ENCODE results near the gene PKN3.
"Not testable (repeated sequence)": the region's sequence is repeated elsewhere in the genome, so short reads cannot be mapped to it uniquely, and the experiment has no call there.

Gene PKN3

DNA sequence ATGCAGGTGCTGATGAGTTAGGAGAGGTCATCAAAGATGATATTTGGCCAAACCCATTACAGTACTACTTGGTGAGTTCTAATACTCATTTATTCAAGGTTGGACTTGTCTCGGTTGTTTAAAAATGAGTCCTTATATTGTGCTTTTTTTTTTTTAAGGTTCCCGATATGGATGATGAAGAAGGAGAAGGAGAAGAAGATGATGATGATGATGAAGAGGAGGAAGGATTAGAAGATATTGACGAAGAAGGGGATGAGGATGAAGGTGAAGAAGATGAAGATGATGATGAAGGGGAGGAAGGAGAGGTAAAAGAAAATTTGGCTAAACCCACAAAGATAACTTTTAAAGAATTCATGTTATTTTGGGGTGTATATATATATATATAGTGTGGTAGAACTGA lies 8.6 kb upstream of the PKN3 start:
- DNase-seq (ENCODE audit: low read depth): not testable (repeated sequence)

DNA sequence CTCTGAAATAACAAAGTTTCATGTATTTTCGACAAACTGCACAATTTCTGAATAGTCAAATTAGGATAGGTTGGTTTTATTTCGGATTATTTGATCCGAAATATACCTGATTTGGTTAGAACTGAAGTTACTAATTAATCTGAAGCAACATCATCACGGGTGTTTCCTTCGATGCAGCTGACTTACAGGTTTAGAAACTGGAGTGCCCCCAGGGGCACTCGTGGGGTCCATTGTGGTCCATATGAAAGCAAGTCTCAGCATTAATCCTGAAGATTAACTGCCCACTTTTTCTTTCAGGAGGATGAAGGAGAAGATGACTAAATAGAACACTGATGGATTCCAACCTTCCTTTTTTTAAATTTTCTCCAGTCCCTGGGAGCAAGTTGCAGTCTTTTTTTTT lies 8.0 kb upstream of the PKN3 start:
- DNase-seq (ENCODE audit: low read depth): no peak

DNA sequence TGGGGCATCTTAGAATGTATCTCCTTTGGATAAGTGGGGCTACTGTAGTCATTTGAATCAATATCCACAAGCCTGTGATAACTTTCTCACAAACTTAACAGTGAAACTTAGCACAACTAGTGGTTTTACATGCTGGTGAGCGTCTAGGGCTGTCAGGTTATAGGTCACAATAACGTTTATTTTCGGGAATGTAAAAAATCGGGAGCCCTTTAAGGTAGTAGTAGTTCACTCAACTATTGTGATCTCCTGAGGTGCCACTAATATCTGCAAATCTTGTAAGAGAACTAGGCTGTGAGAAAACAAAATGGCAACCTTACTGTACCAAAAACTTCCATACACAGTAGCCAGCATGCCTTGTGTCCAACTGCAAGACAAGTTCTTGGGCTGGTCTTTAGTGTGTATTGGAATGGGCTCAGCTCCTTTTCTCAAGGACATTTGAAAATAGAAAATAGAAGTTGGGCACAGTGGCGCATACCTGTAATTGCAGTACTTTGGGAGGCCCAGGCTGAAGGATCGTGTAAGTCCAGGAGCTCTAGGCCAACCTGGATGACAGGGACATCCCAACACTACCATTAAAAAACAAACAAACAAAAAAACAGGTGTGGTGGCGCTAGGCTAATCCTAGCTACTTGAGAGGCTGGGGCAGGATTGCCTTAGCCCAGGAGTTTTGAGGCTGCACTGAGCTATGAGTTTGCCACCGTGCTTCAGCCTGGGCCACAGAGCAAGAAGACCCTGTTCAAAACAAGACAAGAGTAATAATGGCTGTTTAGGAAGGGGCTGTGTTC lies 5.2 kb upstream of the PKN3 start:
- DNase-seq (ENCODE audit: low read depth): no peak

DNA sequence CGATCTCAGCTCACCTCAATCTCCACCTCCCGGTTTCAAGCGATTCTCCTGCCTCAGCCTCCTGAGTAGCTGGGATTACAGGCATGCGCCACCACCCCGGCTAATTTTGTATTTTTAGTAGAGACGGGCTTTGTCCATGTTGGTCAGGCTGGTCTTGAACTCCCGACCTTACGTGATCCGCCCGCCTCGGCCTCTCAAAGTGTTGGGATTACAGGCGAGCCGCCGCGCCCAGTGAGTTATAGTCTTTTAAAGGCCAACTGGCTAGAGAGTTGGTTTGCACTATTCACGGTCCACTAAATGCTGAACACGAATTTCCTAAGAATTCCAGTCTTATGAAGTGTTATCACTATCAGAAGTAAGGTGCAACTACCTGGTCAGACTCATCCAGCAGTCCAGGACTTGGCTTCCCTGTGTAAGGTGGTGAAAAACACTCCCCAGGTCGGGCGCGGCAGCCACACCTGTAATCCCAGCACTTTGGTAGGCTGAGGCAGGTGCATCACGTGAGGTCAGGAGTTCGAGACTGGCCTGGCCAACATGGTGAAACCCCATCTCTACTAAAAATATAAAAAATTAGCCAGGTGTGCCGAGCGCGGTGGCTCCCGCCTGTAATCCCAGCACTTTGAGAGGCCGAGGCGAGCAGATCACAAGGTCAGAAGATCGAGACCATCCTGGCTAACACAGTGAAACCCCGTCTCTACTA lies 3.1 kb upstream of the PKN3 start:
- DNase-seq (ENCODE audit: low read depth): not testable (repeated sequence)

DNA sequence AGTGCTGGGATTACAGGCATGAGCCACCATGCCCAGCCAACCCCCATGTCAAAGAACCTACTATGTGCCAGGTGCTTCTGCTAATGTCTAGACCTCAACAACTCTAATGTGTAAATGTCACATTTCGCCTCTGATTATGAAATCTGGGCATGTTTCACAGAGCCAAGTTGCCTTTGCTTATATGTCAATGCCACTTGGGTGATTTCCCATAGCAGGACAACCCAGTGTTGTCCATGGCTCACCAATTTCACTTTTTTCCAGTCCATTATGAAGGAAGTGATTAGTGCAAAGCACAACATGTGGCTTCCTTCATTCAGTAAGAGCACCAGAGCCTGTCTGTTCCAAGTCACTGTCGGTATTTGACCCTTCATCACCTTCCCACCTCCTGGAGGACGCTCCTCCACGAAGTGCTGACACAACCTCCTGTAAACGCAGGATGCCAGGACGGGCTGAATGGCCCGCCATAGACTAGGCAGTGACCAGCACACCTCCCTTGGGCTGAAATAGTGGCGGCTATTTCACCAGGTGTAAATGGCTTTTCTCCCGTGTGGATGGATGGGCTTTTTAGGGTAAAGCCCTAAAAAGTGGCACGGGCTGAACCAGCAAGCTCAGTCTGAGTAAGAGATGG lies 962 bp upstream of the PKN3 start:
- no peak for DNase-seq (ENCODE audit: low read depth)

DNA sequence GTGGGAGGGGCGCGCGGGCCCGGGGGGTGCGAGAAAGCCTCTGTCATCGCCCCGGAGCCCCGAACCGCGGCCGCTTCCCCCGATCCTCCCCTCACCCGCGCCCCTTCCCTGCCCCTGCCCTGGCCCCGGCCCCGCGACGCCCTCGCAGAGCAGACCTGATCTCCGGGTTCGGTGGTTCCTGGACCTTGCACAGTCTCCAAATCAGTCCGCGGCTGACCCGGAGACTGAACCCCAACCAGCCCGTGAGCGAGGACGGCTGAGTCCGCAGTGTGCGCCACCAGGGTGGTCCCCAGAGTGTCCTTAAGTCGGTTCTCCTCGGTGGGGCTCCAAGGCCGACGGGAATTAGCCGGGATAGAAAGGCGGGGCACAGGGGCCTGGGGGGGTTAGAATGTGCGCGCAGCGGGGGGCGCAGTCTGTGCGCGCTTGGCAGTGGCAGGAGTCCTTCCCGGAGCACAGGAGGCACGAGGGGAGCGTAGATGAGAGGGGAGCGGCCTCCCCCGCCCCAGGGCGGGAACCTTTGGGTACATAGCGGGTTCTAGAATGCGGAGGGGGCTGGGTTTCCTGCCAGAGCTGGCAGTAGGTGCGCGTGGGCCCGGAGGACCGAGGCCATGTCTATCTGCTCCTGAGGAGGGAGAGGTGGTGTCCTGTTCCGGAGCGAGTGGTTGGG lies 779 bp downstream of the PKN3 start:
- no peak for DNase-seq (ENCODE audit: low read depth)

DNA sequence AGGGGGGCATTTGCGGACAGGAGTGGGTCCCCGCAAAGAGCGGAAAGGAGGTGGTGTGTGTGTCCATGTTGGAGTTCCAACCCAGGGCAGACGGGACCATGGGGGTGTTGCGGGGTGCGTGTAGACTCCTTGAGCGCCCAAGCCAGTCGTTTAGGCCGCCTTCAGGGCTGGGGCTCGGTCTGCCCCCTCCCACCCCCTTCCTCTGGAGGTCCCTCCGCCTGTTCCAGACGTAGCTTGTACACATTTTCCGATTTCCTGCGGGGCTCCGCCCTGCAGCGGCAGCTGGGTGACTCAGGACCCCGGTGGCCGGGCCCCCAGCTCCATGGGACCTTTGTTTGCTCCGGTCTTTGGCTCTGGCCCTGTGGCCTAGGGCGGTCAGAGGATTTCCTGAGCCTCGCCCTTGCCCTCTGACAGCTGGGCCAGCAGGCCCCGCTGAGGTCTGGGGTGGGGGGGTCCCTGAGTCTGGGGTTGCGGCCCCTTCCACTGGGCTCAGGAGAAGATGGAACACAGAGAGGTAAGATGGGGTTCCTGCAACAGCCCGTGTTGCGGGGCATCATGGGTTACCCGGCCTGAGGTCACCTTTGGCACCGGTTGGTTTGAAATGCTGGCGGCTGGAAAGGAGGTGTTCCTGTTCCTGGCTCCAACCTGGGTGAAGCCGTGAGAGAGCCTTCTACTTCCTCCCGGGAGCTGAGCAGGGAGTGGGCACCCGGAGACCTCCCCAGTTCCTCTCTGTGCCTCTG lies 1.5 kb downstream of the PKN3 start:
- DNase-seq (ENCODE audit: low read depth): no peak

DNA sequence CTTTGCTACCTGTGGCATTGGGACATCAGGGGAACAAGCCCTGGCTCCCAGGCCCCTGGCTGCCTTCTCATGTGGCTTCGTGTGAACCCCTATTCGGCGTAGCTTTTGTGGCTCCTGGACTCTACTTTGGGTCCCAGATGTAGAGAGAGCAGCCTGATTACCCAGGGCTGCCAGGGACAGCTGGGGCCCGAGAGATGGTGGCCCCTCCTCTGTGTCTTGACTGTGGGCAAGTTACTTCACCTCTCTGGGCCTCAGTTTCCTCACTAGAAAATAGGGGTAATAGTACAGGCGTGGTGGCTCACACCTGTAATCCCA lies 2.0 kb downstream of the PKN3 start:
- DNase-seq (ENCODE audit: low read depth): no peak

DNA sequence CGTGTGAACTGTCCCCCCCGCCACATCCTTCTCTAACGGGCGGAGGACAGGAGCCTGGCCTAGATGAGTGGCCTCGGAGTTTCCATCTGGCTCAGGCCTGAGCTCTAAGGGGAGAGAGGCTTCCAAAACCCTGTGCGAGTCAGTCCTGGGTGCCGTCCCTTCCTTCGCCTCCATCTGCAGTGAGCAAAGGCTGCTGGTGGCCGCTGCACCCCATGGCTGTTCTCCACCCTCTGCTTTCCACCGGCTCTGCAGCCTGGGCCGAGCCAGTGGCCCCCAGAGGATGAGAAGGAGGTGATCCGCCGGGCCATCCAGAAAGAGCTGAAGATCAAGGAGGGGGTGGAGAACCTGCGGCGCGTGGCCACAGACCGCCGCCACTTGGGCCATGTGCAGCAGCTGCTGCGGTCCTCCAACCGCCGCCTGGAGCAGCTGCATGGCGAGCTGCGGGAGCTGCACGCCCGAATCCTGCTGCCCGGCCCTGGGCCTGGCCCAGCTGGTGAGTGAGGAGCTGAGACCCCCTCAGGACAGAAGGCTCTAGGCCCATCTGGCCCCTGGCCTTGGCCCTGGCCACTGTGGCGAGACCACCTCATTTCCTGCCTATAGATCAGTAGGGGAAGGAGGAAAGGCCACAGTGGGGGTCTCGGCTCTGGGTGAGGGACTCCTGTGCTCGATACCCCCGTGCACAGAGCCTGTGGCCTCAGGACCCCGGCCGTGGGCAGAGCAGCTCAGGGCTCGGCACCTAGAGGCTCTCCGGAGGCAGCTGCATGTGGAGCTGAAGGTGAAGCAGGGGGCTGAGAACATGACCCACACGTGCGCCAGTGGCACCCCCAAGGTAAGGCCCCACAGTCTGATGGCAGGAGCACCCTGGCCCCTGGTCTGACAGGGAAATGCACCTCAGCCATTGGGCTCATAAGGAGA lies 3.0 kb downstream of the PKN3 start:
- no peak for DNase-seq (ENCODE audit: low read depth)

DNA sequence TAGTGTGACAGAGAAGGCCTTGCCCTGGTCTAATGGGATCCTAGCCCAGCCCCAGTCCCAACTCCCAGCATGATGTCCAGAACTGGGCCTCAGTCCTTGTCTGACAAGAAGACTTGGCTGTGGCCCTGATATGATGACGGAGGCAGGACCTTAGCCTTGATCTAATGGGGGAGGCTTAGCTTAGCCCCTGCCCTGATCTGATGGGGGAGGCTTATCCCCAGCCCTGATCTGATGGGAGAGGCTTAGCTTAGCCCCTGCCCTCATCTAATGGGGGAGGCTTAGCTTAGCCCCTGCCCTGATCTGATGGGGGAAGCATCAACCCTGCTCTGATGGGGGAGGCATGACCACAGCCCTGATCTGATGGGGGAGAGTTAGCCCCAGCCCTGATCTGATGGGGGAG lies 3.7 kb downstream of the PKN3 start:
- no peak for DNase-seq (ENCODE audit: low read depth)

DNA sequence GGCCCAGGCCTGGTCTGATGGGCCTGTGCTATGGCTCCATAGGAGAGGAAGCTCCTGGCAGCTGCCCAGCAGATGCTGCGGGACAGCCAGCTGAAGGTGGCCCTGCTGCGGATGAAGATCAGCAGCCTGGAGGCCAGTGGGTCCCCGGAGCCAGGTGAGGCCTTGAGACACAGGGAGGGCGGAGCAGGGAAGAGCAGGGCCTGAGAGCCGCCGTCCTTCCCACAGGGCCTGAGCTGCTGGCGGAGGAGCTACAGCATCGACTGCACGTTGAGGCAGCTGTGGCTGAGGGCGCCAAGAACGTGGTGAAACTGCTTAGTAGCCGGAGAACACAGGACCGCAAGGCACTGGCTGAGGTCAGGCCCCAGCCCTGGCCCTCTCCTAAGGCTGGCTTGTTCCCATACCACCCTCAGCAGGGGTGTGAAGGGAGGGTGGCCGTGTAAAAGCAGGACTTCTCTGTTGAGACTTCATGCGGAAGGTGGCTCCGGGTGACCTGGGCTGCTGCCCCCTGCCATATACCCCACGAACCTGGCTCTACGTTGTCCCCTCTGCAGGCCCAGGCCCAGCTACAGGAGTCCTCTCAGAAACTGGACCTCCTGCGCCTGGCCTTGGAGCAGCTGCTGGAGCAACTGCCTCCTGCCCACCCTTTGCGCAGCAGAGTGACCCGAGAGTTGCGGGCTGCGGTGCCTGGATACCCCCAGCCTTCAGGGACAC lies 4.5 kb downstream of the PKN3 start:
- no peak for DNase-seq (ENCODE audit: low read depth)

DNA sequence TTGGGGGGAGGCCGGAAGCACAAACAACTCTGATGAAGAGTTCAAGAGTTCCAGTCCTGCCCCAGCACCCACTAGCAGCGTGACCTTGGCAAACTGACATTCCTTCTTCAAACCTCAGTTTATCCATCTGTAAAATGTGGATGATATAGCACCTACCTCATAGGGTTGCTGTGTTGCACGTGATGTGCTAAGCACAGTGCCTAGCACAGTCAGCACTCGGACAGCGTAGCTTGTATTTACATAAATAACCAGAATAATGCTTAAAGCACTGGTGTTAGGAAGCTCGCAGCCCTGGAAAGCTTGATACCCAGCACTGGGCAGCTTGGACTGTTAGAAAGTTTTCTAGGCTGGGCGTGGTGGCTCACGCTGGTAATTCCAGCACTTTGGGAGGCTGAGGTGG lies 5.1 kb downstream of the PKN3 start:
- DNase-seq (ENCODE audit: low read depth): no peak

DNA sequence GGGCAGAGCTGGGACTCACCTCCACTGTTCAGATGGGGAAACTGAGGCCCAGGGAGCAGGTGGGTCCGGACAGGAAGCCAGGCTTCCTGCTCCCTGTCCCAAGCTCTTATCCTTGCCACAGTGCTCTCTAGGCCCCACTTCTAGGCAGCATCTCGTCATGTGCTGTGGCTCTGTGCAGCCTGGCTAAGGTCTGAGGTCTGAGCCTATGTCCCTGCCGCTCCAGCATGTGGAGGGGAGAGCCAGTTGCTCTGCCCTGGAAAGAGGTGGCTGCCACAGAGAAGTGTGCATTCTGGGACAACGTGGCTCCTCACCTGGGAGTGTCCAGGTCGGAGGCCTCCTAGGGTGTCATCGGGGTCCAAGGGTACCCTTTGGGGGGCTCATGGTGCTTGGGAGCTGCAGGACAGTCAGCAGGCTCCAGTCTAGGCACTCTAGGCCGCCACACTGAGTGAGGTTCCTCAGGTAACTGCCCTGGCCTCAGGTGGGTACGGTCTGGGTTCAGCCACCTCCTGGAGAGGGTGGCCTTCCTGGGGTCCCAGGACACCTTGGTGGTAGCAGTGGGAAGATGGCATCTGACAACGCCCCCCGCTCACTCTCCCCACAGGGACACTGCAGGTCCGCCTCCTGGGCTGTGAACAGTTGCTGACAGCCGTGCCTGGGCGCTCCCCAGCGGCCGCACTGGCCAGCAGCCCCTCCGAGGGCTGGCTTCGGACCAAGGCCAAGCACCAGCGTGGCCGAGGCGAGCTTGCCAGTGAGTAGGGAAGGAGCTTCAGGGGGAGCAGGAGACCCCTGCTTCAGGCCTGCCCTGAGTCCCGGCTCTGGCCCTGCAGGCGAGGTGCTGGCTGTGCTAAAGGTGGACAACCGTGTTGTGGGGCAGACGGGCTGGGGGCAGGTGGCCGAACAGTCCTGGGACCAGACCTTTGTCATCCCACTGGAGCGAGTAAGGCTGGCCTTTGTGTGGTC lies 10.4 kb downstream of the PKN3 start:
- DNase-seq (ENCODE audit: low read depth): no peak

DNA sequence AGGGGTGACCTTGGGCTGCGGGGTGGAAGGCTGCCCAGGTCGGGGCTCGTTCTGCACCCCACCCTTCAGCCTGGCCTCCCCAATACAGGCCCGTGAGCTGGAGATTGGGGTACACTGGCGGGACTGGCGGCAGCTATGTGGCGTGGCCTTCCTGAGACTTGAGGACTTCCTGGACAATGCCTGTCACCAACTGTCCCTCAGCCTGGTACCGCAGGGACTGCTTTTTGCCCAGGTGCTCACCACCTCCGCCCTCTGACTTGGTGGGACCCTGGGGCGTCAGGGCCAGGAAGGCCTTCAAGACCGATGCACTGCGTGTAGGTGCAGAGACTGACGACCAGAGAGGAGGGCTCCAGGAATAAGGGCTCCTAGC lies 11.1 kb downstream of the PKN3 start:
- DNase-seq (ENCODE audit: low read depth): no peak

DNA sequence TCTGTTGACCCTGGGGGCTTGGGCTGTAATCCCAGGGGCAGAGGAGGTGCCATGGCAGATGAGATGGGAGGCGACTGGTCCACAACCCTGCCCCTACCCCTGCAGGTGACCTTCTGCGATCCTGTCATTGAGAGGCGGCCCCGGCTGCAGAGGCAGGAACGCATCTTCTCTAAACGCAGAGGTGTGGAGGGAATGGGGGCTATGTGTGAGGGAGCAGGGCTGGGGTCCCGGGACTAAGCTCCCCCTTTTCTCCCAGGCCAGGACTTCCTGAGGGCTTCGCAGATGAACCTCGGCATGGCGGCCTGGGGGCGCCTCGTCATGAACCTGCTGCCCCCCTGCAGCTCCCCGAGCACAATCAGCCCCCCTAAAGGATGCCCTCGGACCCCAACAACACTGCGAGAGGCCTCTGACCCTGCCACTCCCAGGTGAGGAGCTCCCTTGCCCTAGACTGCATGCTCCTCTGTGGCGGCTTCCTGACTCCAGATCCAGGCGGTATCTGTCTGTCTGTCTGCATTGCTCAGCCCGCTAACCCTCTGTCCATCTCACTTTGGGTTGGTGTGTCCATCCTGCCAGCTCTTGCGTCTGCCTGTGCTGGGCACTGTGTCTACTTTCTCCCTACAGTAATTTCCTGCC lies 11.8 kb downstream of the PKN3 start:
- no peak for DNase-seq (ENCODE audit: low read depth)

DNA sequence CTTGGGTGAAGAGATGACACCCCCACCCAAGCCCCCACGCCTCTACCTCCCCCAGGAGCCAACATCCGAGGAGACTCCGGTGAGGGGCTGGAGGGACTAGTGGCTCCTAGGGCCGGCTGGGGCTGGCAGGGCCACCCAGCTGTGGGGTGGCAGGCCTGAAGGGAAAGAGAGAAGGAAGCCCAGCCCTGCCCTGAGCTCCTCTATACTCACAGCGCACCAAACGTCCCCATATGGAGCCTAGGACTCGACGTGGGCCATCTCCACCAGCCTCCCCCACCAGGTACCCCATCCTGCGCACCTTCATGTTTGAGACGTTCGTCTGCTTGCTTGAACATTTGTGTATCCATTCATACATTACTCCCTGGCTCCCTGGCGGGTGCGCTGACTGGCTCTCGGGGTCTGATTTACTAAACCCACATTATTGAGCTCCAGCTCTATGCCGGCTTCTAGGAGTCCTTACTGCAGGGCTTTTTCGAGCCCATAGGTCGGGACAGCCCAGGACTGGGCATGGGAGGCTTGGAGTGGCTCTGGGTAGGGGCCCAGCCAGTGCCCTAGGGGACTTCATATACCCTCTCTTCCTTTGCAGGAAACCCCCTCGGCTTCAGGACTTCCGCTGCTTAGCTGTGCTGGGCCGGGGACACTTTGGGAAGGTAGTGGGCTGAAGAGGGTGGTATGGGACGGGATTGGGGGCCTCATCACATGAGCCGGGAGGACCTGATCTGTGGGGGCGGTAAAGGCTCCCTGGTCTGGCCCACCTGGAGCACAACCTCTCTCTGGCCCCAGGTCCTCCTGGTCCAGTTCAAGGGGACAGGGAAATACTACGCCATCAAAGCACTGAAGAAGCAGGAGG lies 12.5 kb downstream of the PKN3 start:
- DNase-seq (ENCODE audit: low read depth): no peak

DNA sequence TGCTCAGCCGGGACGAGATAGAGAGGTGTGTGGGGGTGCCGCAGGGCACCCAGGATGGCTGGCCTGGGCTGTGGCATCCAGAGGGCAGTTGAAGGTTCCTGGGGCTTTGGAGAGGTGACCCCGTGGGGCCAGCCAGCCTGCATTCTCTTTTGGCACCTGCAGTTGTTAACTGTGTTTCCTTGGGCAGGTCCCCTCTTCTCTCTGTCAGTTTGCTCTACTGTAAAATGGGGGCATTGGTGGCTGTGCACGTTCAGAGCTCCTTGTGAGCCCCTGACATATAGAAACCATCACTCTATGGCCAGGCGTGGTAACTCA lies 13.1 kb downstream of the PKN3 start:
- DNase-seq (ENCODE audit: low read depth): no peak

Data from T follicular helper cell (primary cell).